ENCODE results near the gene POGLUT3.

The POGLUT3 gene

GRCh38 chr11:108534274-108534882 lies 36.2 kb upstream of the POGLUT3 start:
- no peak overlapping the region for H3K9ac ChIP-seq
- no peak for TF ChIP-seq Cebpa-rat (IDR thresholded peaks at IDR 0.05)
- no peak overlapping the region for H3K4me2 ChIP-seq
- H3K27me3 ChIP-seq = no peaks in the 10 kb centered on the region
- H3K27ac ChIP-seq = no peak overlapping the region
- H3K9me3 ChIP-seq (replicated peaks in 1 of 11) = no peaks in the 10 kb centered on the region
- no peak overlapping the region for H3K4me3 ChIP-seq
- no peaks in the 10 kb centered on the region for H4K20me1 ChIP-seq
- no peaks in the 10 kb centered on the region for H3K36me3 ChIP-seq
- H3K4me1 ChIP-seq = no peaks in the 10 kb centered on the region

- Histone ChIP-seq H3K9me3 (replicated peaks in 1 of 11) (peaks cover 0 to 4% (median 0%) of the 10 kb centered on the region in 11 experiments; a peak in 3 of 22 replicates), H3K4me3 (no peak overlapping the region), H3K4me2 (no peak overlapping the region), H4K20me1 (no peaks in the 10 kb centered on the region), H3K36me3 (no peaks in the 10 kb centered on the region), H3K4me1 (no peaks in the 10 kb centered on the region), H3K9ac (no peak overlapping the region), H3K27me3 (no peaks in the 10 kb centered on the region), H3K27ac (no peak overlapping the region)
- TF ChIP-seq Cebpa-rat (IDR thresholded peaks at IDR 0.05) = no peak
These were observed 32.2 kb upstream of the POGLUT3 start for GRCh38 chr11:108530426-108530825.

GRCh38 chr11:108527382-108527781 lies 29.2 kb upstream of the POGLUT3 start:
- Histone ChIP-seq H3K27ac (no peak overlapping the region), H3K9me3 (replicated peaks in 1 of 11) (peaks cover 0 to 11% (median 8%) of the 10 kb centered on the region in 11 experiments; a peak in 12 of 22 replicates), H3K4me1 (no peaks in the 10 kb centered on the region), H3K36me3 (no peaks in the 10 kb centered on the region), H3K4me2 (no peak overlapping the region), H4K20me1 (no peaks in the 10 kb centered on the region), H3K4me3 (no peak overlapping the region), H3K9ac (no peak overlapping the region), H3K27me3 (no peaks in the 10 kb centered on the region)
- TF ChIP-seq Cebpa-rat (IDR thresholded peaks at IDR 0.05) = no peak

GRCh38 chr11:108525161-108525560 lies 27.0 kb upstream of the POGLUT3 start:
- Histone ChIP-seq H3K9me3 (replicated peaks in 1 of 11) (peaks cover 0 to 11% (median 8%) of the 10 kb centered on the region in 11 experiments; a peak in 12 of 22 replicates), H3K27ac (no peak overlapping the region), H3K4me2 (no peak overlapping the region), H3K4me1 (no peaks in the 10 kb centered on the region), H4K20me1 (no peaks in the 10 kb centered on the region), H3K36me3 (no peaks in the 10 kb centered on the region), H3K9ac (no peak overlapping the region), H3K4me3 (no peak overlapping the region), H3K27me3 (no peaks in the 10 kb centered on the region)
- TF ChIP-seq Cebpa-rat (IDR thresholded peaks at IDR 0.05) = no peak

GRCh38 chr11:108524422-108524821 lies 26.2 kb upstream of the POGLUT3 start:
- no peak overlapping the region for H3K9ac ChIP-seq
- no peak overlapping the region for H3K4me2 ChIP-seq
- H3K4me1 ChIP-seq = no peaks in the 10 kb centered on the region
- no peak overlapping the region for H3K27ac ChIP-seq
- no peaks in the 10 kb centered on the region for H3K27me3 ChIP-seq
- no peak overlapping the region for H3K4me3 ChIP-seq
- H3K36me3 ChIP-seq = no peaks in the 10 kb centered on the region
- peaks cover 0 to 11% (median 8%) of the 10 kb centered on the region in 11 experiments; a peak in 12 of 22 replicates for H3K9me3 ChIP-seq (replicated peaks in 1 of 11)
- TF ChIP-seq Cebpa-rat (IDR thresholded peaks at IDR 0.05) = no peak
- no peaks in the 10 kb centered on the region for H4K20me1 ChIP-seq

GRCh38 chr11:108522318-108522717 lies 24.1 kb upstream of the POGLUT3 start:
- no peak overlapping the region for H3K4me2 ChIP-seq
- no peak for TF ChIP-seq Cebpa-rat (IDR thresholded peaks at IDR 0.05)
- peaks cover 0 to 11% (median 8%) of the 10 kb centered on the region in 11 experiments; a peak in 12 of 22 replicates for H3K9me3 ChIP-seq (replicated peaks in 1 of 11)
- no peak overlapping the region for H3K27ac ChIP-seq
- no peaks in the 10 kb centered on the region for H3K36me3 ChIP-seq
- H4K20me1 ChIP-seq = no peaks in the 10 kb centered on the region
- no peak overlapping the region for H3K4me3 ChIP-seq
- H3K27me3 ChIP-seq = no peaks in the 10 kb centered on the region
- H3K4me1 ChIP-seq = no peaks in the 10 kb centered on the region
- H3K9ac ChIP-seq = no peak overlapping the region

GRCh38 chr11:108518581-108518980 lies 20.4 kb upstream of the POGLUT3 start:
- H3K27ac ChIP-seq = no peak overlapping the region
- H3K9me3 ChIP-seq (replicated peaks in 1 of 11) = no peaks in the 10 kb centered on the region
- no peaks in the 10 kb centered on the region for H3K4me1 ChIP-seq
- no peak overlapping the region for H3K4me3 ChIP-seq
- no peaks in the 10 kb centered on the region for H4K20me1 ChIP-seq
- no peak overlapping the region for H3K9ac ChIP-seq
- no peaks in the 10 kb centered on the region for H3K27me3 ChIP-seq
- no peaks in the 10 kb centered on the region for H3K36me3 ChIP-seq
- no peak overlapping the region for H3K4me2 ChIP-seq
- TF ChIP-seq Cebpa-rat (IDR thresholded peaks at IDR 0.05) = no peak

- no peaks in the 10 kb centered on the region for H3K36me3 ChIP-seq
- H3K4me1 ChIP-seq = peaks cover 0 to 9% (median 0%) of the 10 kb centered on the region in 10 experiments; a peak in 1 of 20 replicates
- H4K20me1 ChIP-seq = no peaks in the 10 kb centered on the region
- H3K4me2 ChIP-seq = no peak overlapping the region
- H3K9me3 ChIP-seq (replicated peaks in 1 of 11) = peaks cover 0 to under 1% (median 0%) of the 10 kb centered on the region in 11 experiments; a peak in 1 of 22 replicates
- no peaks in the 10 kb centered on the region for H3K27me3 ChIP-seq
- no peak overlapping the region for H3K27ac ChIP-seq
- H3K4me3 ChIP-seq = no peak overlapping the region
- no peak overlapping the region for H3K9ac ChIP-seq
- no peak for TF ChIP-seq Cebpa-rat (IDR thresholded peaks at IDR 0.05)
These were observed 17.9 kb upstream of the POGLUT3 start for GRCh38 chr11:108516125-108516524.

GRCh38 chr11:108512708-108513107 lies 14.5 kb upstream of the POGLUT3 start:
- no peak overlapping the region for H3K9ac ChIP-seq
- no peak overlapping the region for H3K4me2 ChIP-seq
- H3K36me3 ChIP-seq = no peaks in the 10 kb centered on the region
- H3K27me3 ChIP-seq = no peaks in the 10 kb centered on the region
- no peak overlapping the region for H3K27ac ChIP-seq
- no peak overlapping the region for H3K4me3 ChIP-seq
- H3K9me3 ChIP-seq (replicated peaks in 1 of 11) = peaks cover 0 to 15% (median 7%) of the 10 kb centered on the region in 11 experiments; a peak in 14 of 22 replicates
- peaks cover 0 to 9% (median 0%) of the 10 kb centered on the region in 10 experiments; a peak in 3 of 20 replicates for H3K4me1 ChIP-seq
- H4K20me1 ChIP-seq = no peaks in the 10 kb centered on the region
- no peak for TF ChIP-seq Cebpa-rat (IDR thresholded peaks at IDR 0.05)

GRCh38 chr11:108511851-108512474 lies 13.8 kb upstream of the POGLUT3 start:
- no peak overlapping the region for H3K4me2 ChIP-seq
- H3K4me1 ChIP-seq = peaks cover 0 to 9% (median 0%) of the 10 kb centered on the region in 10 experiments; a peak in 3 of 20 replicates
- H3K36me3 ChIP-seq = no peaks in the 10 kb centered on the region

More at GRCh38 chr11:108511851-108512474, 13.8 kb upstream of the POGLUT3 start:
- no peaks in the 10 kb centered on the region for H4K20me1 ChIP-seq
- no peak for TF ChIP-seq Cebpa-rat (IDR thresholded peaks at IDR 0.05)
- H3K9me3 ChIP-seq (replicated peaks in 1 of 11) = peaks cover 0 to 15% (median 7%) of the 10 kb centered on the region in 11 experiments; a peak in 14 of 22 replicates
- H3K27me3 ChIP-seq = no peaks in the 10 kb centered on the region
- H3K9ac ChIP-seq = no peak overlapping the region
- H3K27ac ChIP-seq = no peak overlapping the region
- H3K4me3 ChIP-seq = no peak overlapping the region

Data from BLaER1 treated with 17β-estradiol and CSF1 and Interleukin-3, amounts not matched to agents 10 nM and 100 nM (cell line).